ENCODE measurements around the gene EPB41L2.

DNA sequence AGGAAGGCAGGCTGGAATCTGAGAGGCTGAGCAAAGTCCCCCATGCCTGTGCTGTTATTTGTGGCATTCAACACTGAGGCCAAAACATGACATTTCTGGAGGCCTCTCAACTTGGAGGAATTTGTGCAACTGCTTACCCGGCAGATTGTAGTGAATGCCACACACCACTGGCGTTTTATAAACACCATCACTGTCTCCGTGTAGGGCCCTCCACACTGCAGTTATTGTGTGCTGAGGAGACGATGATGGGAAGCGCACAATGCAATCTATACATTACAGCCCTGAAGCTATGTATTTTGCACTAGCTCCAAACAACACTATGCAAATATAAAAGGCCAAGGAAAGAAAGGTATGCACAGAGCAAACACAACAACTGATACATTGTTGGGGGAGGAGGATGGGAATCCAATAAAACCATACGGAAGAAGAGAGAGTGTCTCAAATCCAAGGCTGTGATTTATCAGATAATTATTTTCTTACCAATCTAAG is 129.3 kb downstream of the EPB41L2 start:
- TF ChIP-seq, protein P1, sequence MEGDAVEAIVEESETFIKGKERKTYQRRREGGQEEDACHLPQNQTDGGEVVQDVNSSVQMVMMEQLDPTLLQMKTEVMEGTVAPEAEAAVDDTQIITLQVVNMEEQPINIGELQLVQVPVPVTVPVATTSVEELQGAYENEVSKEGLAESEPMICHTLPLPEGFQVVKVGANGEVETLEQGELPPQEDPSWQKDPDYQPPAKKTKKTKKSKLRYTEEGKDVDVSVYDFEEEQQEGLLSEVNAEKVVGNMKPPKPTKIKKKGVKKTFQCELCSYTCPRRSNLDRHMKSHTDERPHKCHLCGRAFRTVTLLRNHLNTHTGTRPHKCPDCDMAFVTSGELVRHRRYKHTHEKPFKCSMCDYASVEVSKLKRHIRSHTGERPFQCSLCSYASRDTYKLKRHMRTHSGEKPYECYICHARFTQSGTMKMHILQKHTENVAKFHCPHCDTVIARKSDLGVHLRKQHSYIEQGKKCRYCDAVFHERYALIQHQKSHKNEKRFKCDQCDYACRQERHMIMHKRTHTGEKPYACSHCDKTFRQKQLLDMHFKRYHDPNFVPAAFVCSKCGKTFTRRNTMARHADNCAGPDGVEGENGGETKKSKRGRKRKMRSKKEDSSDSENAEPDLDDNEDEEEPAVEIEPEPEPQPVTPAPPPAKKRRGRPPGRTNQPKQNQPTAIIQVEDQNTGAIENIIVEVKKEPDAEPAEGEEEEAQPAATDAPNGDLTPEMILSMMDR (IDR thresholded peaks at IDR 0.05; ENCODE audit: low read depth, low read length) = no peak
- no peak for TF ChIP-seq EZH2phosphoT487 (IDR thresholded peaks at IDR 0.05; ENCODE audit: low read depth)
